Measurements from ENCODE around the gene UFD1. TPM values are rescaled to one million over a fixed set of nuclear protein-coding genes. Genes with fewer than 3 reads are reported as not detected.

The UFD1 gene
- total and polyA plus RNA-seq, 9 of the 15 experiments (the other 6 are each of a cell fraction or from before 2014, with no cell fraction given): 238 to 645 (median 363) TPM

- TF ChIP-seq ZBTB40 (IDR thresholded peaks at IDR 0.05): no peak
- peak; percentile 50; the same call in 1 of the 2 replicates for TF ChIP-seq ZBTB40 (CRISPR knock-in tag; IDR thresholded peaks at IDR 0.05)
- no peak for TF ChIP-seq NFYB (IDR thresholded peaks at IDR 0.05; ENCODE audit: extremely low read depth, insufficient read length)
- TF ChIP-seq DEAF1 (CRISPR knock-in tag; IDR thresholded peaks at IDR 0.05): no peak
- TF ChIP-seq KAT2B (IDR thresholded peaks at IDR 0.05; ENCODE audit: low read depth, low read length): peak; percentile 30
- TF ChIP-seq DPF2 (IDR thresholded peaks at IDR 0.05): no peak
- no peak for TF ChIP-seq SNRNP70 (optimal IDR thresholded peaks at IDR 0.05; ENCODE audit: low read depth, low read length)
- TF ChIP-seq MCM2 (IDR thresholded peaks at IDR 0.05; ENCODE audit: low read depth): no peak
- 0 out of 2 replicates have a peak, but pooled peaks have one; percentile 25 for TF ChIP-seq RREB1 (CRISPR knock-in tag; IDR thresholded peaks at IDR 0.05)
- TF ChIP-seq MTA3 (IDR thresholded peaks at IDR 0.05; ENCODE audit: borderline replicate concordance): no peak
- TF ChIP-seq ZNF778 (CRISPR knock-in tag; IDR thresholded peaks at IDR 0.05): no peak
Measured at GRCh38 chr22:19455585-19456370, 23.2 kb downstream of the UFD1 start (continued).
